K562 (cell line): Measurements from ENCODE around the gene CD96.

Source experiments
- BHLHE40 ChIP-seq: IDR thresholded peaks from 2 replicates; pipeline ENCODE4 v1.6.1; 2011; ENCODE audit warnings: low read length, improper control_type of control experiment
- CTCF ChIP-seq, 3 experiments: IDR thresholded peaks in 2 of 3; conservative IDR thresholded peaks in 1 of 3; 2 replicates each; pipeline ENCODE4 v1.5.1; 2011 to 2012; ENCODE audit warnings: low read length in 3 of 3, mild to moderate bottlenecking in 3 of 3, control low read depth in 2 of 3, improper control_type of control experiment in 1 of 3, inconsistent platforms in 1 of 3, low read depth in 1 of 3, mixed read lengths in 1 of 3, moderate library complexity in 1 of 3; ENCODE audit not compliant: insufficient read depth in 2 of 3
- FOXO4 ChIP-seq: fragments of 450-650 bp; formaldehyde crosslinking; IDR thresholded peaks from 2 replicates; pipeline ENCODE4 v1.4.0; 2020; ENCODE audit warnings: mild to moderate bottlenecking, moderate library complexity
- ID3 ChIP-seq, 2 experiments: fragments of 250-450 bp in 1 of 2; fragments of 450-650 bp in 1 of 2; sonication (Bioruptor Pico) in 1 of 2; IDR thresholded peaks; 2 replicates each; pipeline versions ENCODE4 v1.6.1 to v1.8.0; 2016 to 2021; ENCODE audit warnings: mild to moderate bottlenecking in 2 of 2, moderate library complexity in 2 of 2, missing compliant biosample characterization in 1 of 2, missing genetic modification characterization in 1 of 2
- JUNB ChIP-seq: fragments of 450-650 bp; formaldehyde crosslinking; conservative IDR thresholded peaks from 2 replicates; pipeline ENCODE4 v1.4.0; 2020; ENCODE audit warnings: mild to moderate bottlenecking
- POU5F1 ChIP-seq: fragments of 150-350 bp; IDR thresholded peaks from 2 replicates; pipeline ENCODE4 v1.6.1; 2014; ENCODE audit warnings: borderline replicate concordance, low read length, low read depth, mild to moderate bottlenecking; ENCODE audit not compliant: partially characterized antibody
- RAD21 ChIP-seq, 2 experiments: fragments of 250-450 bp in 1 of 2; fragments of 450-650 bp in 1 of 2; sonication (Bioruptor Pico) in 1 of 2; formaldehyde crosslinking in 1 of 2; IDR thresholded peaks in 1 of 2; conservative IDR thresholded peaks in 1 of 2; 2 replicates each; pipeline versions ENCODE4 v1.4.0 to v1.8.0; 2020 to 2022; ENCODE audit warnings: mild to moderate bottlenecking in 2 of 2, moderate library complexity in 1 of 2
- REST ChIP-seq, 2 experiments: fragments of 450-650 bp; formaldehyde crosslinking in 1 of 2; IDR thresholded peaks; 2 replicates each; pipeline versions ENCODE4 v1.4.0 to v1.6.1; 2014 to 2020; ENCODE audit warnings: mild to moderate bottlenecking in 2 of 2, borderline replicate concordance in 1 of 2, low read depth in 1 of 2
- SMARCB1 ChIP-seq: IDR thresholded peaks from 2 replicates; pipeline ENCODE4 v1.6.1; 2011; ENCODE audit warnings: improper control_type of control experiment, low read depth; ENCODE audit not compliant: insufficient read length
- SPI1 ChIP-seq: IDR thresholded peaks from 2 replicates; pipeline ENCODE4 v1.6.1; 2011; ENCODE audit warnings: low read depth, low read length, control low read depth, borderline replicate concordance
- ZNF431 ChIP-seq: sonication (generic); formaldehyde crosslinking; IDR thresholded peaks from 2 replicates; pipeline ENCODE4 v1.8.0; 2022; ENCODE audit warnings: mild to moderate bottlenecking, missing genetic modification reagents

- TF ChIP-seq REST (IDR thresholded peaks at IDR 0.05; ENCODE audit: borderline replicate concordance) (no peak), REST (CRISPR knock-in tag; IDR thresholded peaks at IDR 0.05; ENCODE audit: low read depth) (no peak), ID3 (CRISPR knock-in tag; IDR thresholded peaks at IDR 0.05) (no peak), ID3 (tag; IDR thresholded peaks at IDR 0.05) (no peak), RAD21 (CRISPR knock-in tag; conservative IDR thresholded peaks at IDR 0.05 in 1 of 2, IDR thresholded peaks at IDR 0.05 in 1 of 2) (no peak), BHLHE40 (no peak), FOXO4 (CRISPR knock-in tag) (no peak), ZNF431 (CRISPR knock-in tag) (no peak), CTCF (IDR thresholded peaks at IDR 0.05 in 2 of 3, conservative IDR thresholded peaks at IDR 0.05 in 1 of 3; ENCODE audit: insufficient read depth in 2 of 3, low read depth in 1 of 3, low read length in 3 of 3) (no peak), POU5F1 (no peak), SMARCB1 (no peak), SPI1 (no peak), JUNB (CRISPR knock-in tag) (no peak)
These were observed 28.5 kb downstream of the CD96 start for GRCh38 chr3:111570404-111571030.
